Heart right ventricle (tissue), 16 donors: ENCODE results near the gene AMN. TPM values are rescaled to one million over a fixed set of nuclear protein-coding genes. Genes with fewer than 3 reads are reported as not detected.

Experiments used
- ATAC-seq, 8 donors: fragments of 200-7000 bp; cut with Tn5 transposase; one replicate each; pipeline ENCODE4 v1.9.1; 2020; ENCODE audit warnings: mild to moderate bottlenecking in 8 of 8, moderate library complexity in 8 of 8, moderate number of reproducible peaks in 1 of 8
- DNase-seq, 2 donors: peaks; one replicate each; pipeline ENCODE4 v3.0.0-alpha.2; 2020
- H3K27ac ChIP-seq, 10 donors: fragments of 200-600 bp; sonication (generic) in 2 of 10; one replicate each; pipeline versions ENCODE4 v1.5.0 to v1.8.0; 2020 to 2022; ENCODE audit warnings: mild to moderate bottlenecking in 3 of 10
- H3K27me3 ChIP-seq, 7 donors: fragments of 200-600 bp; one replicate each; pipeline ENCODE4 v1.8.0; 2021 to 2022; ENCODE audit warnings: mild to moderate bottlenecking in 2 of 7
- H3K36me3 ChIP-seq, 9 donors: fragments of 200-600 bp; sonication (generic) in 1 of 9; one replicate each; pipeline versions ENCODE4 v1.5.0 to v1.8.0; 2020 to 2022; ENCODE audit warnings: mild to moderate bottlenecking in 2 of 9
- H3K4me1 ChIP-seq, 9 donors: fragments of 200-600 bp; sonication (generic) in 1 of 9; one replicate each; pipeline versions ENCODE4 v1.5.0 to v1.8.0; 2020 to 2022; ENCODE audit warnings: mild to moderate bottlenecking in 4 of 9
- H3K4me3 ChIP-seq, 10 donors: fragments of 200-600 bp; sonication (generic) in 2 of 10; one replicate each; pipeline versions ENCODE4 v1.5.0 to v1.8.0; 2020 to 2022; ENCODE audit warnings: mild to moderate bottlenecking in 7 of 10, moderate library complexity in 2 of 10
- H3K9me3 ChIP-seq, 11 donors: fragments of 200-600 bp in 10 of 11; sonication (generic) in 2 of 11; one replicate each; pipeline versions ENCODE4 v1.5.0 to v1.8.0; 2013 to 2022; ENCODE audit warnings: mild to moderate bottlenecking in 2 of 11, control low read depth in 1 of 11, moderate library complexity in 1 of 11
- WGBS, 2 donors: extraction: QIAGEN DNeasy Blood & Tissue Kit; methylation state at CpG; one replicate each; pipeline ENCODE4 v1.1.7; 2013; ENCODE audit warnings: inconsistent platforms in 1 of 2; 5-methylcytosine and 5-hydroxymethylcytosine counted together
- intact Hi-C, 10 donors: fragments of 100-400 bp; cut with DNase I; formaldehyde crosslinking; loops; one replicate each; pipeline versions ENCODE4 v1.11.1 to v1.14.2; 2022
- polyA plus RNA-seq, 2 donors: library from polyadenylated mRNA; stranded (reverse); fragments of 200-250 nt; gene quantifications; one replicate each; pipeline ENCODE4 v1.2.3, GENCODE V29; 2013
- total RNA-seq, 10 donors: library from RNA; stranded (reverse); fragmentation: NEBNext Ultra II Directional in 3 of 10; extraction: Animal tissue kit (Norgen Biotek cat#: 25700) in 3 of 10; gene quantifications; one replicate each; pipeline versions ENCODE4 v1.2.1 to v1.2.4, GENCODE V29; 2021 to 2023
- TF ChIP-seq, protein P1 (sequence below), 9 donors: fragments of 200-600 bp; sonication (generic) in 2 of 9; IDR thresholded peaks; one replicate each; pipeline versions ENCODE4 v1.5.0 to v1.8.0; 2021 to 2022; ENCODE audit warnings: antibody characterized with exemption in 9 of 9, mild to moderate bottlenecking in 5 of 9, moderate library complexity in 1 of 9
- donor health status: Arrhythmogenic right ventricular cardiomyopathy.
- donor health status: ischemic (EF 13 %, LVEDD 7.1; RV severe dilation, severe dysfunction).
- donor health status: healthy with polysubstance abuse.
- donor health status: DM: no; HTN: yes; CAD: no.
- donor health status: DM: no; HTN: no; CAD: no.
- donor health status: ischemic (EF 25% LVEDD 6.9; RV normal size, moderate dysfunction).
- donor health status: ischemic (EF 25% LVEDD 5.7; RV mildly dilated, moderate dysfunction).
- donor health status: healthy.
- donor health status: DM: yes; HTN: yes; CAD: no.
- donor health status: Ischemic cardiomyopathy.
- donor health status: ischemic (EF 35%, LVEDD 5.7; RV mildly dilated, moderate dysfunction).
- donor health status: nonischemic (EF 11% LVEDD 7.7; RV severe dilation, severe dysfunction).
- donor health status: DM: yes; HTN: yes; CAD: no.
- donor health status: PGD.
- donor health status: ischemic (EF 29% LVEDD 5.4; RV normal size, mild dysfunction).
- donor health status: nonischemic (EF 23%, LVEDD 6.1; RV moderate dilation, normal function).

AMN gene
- total and polyA plus RNA-seq, 12 donors = 0.15 to 0.40 (median 0.17) TPM; not detected in 9

DNA sequence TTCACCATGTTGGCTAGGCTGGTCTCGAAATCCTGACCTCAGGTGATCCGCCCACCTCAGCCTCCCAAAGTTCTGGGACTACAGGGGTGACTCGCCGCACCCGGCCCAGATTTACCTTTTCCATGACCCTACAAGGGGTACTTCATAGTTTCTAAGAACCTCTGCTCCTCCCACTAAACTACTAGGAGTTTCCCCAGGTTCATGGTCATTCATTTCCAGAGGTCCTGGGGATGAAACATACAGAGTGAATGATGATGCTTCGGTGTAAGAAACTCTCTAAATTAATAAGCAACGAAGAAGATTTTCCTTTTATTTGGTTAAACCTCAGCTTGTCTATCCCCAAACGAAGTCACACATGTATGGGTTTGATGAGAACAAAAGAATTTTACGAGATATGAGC lies 56.9 kb downstream of the AMN start:
- 96 to 97% methylated on average over 9 of the region's 9 CpGs for WGBS, 2 donors
- Histone ChIP-seq H3K9me3 (no peaks in the 10 kb centered on the region), H3K4me1 (peaks cover 0 to 8% (median 0%) of the 10 kb centered on the region in 9 donors), H3K27ac (no peak overlapping the region), H3K4me3 (no peak overlapping the region), H3K27me3 (no peaks in the 10 kb centered on the region), H3K36me3 (peaks cover 0 to 100% (median 85%) of the 10 kb centered on the region in 9 donors)
- no peak for DNase-seq
- ATAC-seq = no peak
- TF ChIP-seq, protein P1, sequence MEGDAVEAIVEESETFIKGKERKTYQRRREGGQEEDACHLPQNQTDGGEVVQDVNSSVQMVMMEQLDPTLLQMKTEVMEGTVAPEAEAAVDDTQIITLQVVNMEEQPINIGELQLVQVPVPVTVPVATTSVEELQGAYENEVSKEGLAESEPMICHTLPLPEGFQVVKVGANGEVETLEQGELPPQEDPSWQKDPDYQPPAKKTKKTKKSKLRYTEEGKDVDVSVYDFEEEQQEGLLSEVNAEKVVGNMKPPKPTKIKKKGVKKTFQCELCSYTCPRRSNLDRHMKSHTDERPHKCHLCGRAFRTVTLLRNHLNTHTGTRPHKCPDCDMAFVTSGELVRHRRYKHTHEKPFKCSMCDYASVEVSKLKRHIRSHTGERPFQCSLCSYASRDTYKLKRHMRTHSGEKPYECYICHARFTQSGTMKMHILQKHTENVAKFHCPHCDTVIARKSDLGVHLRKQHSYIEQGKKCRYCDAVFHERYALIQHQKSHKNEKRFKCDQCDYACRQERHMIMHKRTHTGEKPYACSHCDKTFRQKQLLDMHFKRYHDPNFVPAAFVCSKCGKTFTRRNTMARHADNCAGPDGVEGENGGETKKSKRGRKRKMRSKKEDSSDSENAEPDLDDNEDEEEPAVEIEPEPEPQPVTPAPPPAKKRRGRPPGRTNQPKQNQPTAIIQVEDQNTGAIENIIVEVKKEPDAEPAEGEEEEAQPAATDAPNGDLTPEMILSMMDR (IDR thresholded peaks at IDR 0.05) = no peak
- intact Hi-C loops = no loop called here

DNA sequence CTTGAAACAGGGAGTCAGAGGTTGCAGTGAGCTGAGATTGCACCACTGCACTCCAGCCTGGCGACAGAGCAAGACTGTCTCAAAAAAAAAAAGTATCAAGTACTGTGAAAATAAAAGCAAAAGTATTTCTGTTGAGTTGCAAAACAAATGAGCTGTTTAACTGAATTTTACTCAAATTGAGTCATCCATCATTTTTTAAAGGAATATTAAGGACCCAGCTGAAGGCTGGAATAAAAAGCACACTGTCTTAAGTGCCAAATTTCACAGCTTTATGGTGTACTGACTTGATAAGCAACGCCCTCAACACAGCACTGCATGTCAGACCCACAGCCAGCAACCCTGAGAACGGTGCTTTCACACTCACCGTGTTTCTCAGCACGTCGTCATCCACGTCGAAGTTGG lies 57.9 kb downstream of the AMN start:
- H3K4me1 ChIP-seq = peaks cover 0 to 8% (median 0%) of the 10 kb centered on the region in 9 donors
- 70 to 72% methylated on average over 8 of the region's 8 CpGs for WGBS, 2 donors
- H3K27me3 ChIP-seq = no peaks in the 10 kb centered on the region
- peaks cover 0 to 100% (median 82%) of the 10 kb centered on the region in 9 donors for H3K36me3 ChIP-seq
- TF ChIP-seq, protein P1 (IDR thresholded peaks at IDR 0.05) = no peak
- DNase-seq (no peak), ATAC-seq (peak in 5 of 8 donors; percentile 26 to 68 (median 58))
- no peak overlapping the region for H3K4me3 ChIP-seq
- H3K27ac ChIP-seq = peak overlapping the region in 1 of 10 donors; percentile 10
- no peaks in the 10 kb centered on the region for H3K9me3 ChIP-seq
- intact Hi-C loops = no loop called here

Other genes starting within 250 kb of the AMN start
- gene TRAF3, start 145.2 kb upstream of the AMN start, total RNA-seq = 10 to 100 TPM in 7 of 10 donors, 1 to 10 TPM in 3; 8.4 to 15.6 (median 10.9) TPM
- 1 to 10 TPM; 2.3 to 2.7 TPM for gene TRAF3, start 145.2 kb upstream of the AMN start, polyA plus RNA-seq
- 10 to 100 TPM; 60.8 to 83.6 (median 70.1) TPM for gene CDC42BPB, start 134.9 kb downstream of the AMN start, total RNA-seq
- 10 to 100 TPM; 29.6 to 31.2 TPM for gene CDC42BPB, start 134.9 kb downstream of the AMN start, polyA plus RNA-seq
- not detected for gene LBHD2, start 161.5 kb downstream of the AMN start, total RNA-seq
- under 1 TPM in 1 of 2 donors, not detected in 1; 0.19 TPM for gene LBHD2, start 161.5 kb downstream of the AMN start, polyA plus RNA-seq
- gene EXOC3L4, start 172.1 kb downstream of the AMN start, total RNA-seq = 1 to 10 TPM in 2 of 10 donors, under 1 TPM in 4, not detected in 4; 0.16 to 2.0 (median 0.48) TPM
- 1 to 10 TPM in 1 of 2 donors, under 1 TPM in 1; 0.51 to 1.2 TPM for gene EXOC3L4, start 172.1 kb downstream of the AMN start, polyA plus RNA-seq
- 100 to 1,000 TPM in 1 of 10 donors, 10 to 100 TPM in 9; 21.8 to 134 (median 42.0) TPM for gene TNFAIP2, start 200.8 kb downstream of the AMN start, total RNA-seq
- gene TNFAIP2, start 200.8 kb downstream of the AMN start, polyA plus RNA-seq = 100 to 1,000 TPM in 1 of 2 donors, 10 to 100 TPM in 1; 24.6 to 138 TPM